B cell (primary cell): Measurements from ENCODE around the gene DCTPP1. TPM values are rescaled to one million over a fixed set of nuclear protein-coding genes. Genes with fewer than 3 reads are reported as not detected.
"Not testable (repeated sequence)": the region's sequence is repeated elsewhere in the genome, so short reads cannot be mapped to it uniquely, and the experiment has no call there.

ENCODE experiments used
- ATAC-seq: fragments of 200-7000 bp; cut with Tn5 transposase; one replicate; pipeline ENCODE4 v1.10.0; 2021; ENCODE audit warnings: low read depth, mild to moderate bottlenecking, moderate number of reproducible peaks, moderate library complexity
- CTCF ChIA-PET: fragments of 350-600 bp; sonication (Branson Sonifier 250); formaldehyde crosslinking; loops from one replicate; lab custom pipeline; 2021; ENCODE audit warnings: antibody characterized with exemption, inconsistent platforms; lab: Charles Lee
- POLR2A ChIA-PET: fragments of 350-600 bp; sonication (Branson Sonifier 250); formaldehyde crosslinking; loops from one replicate; lab custom pipeline; 2021; ENCODE audit warnings: antibody characterized with exemption; lab: Charles Lee
- DNase-seq: peaks from one replicate; pipeline ENCODE4 v3.0.0; 2013
- H2AFZ ChIP-seq: 2 replicates; pipeline ENCODE4 v1.6.1; 2012; ENCODE audit warnings: mild to moderate bottlenecking, low read depth, low read length; ENCODE audit not compliant: insufficient read depth, poor library complexity, severe bottlenecking
- H3K27ac ChIP-seq, 2 donors: 1 replicate in 1 of 2; 2 replicates in 1 of 2; pipeline ENCODE4 v1.5.1; 2012 to 2013; ENCODE audit warnings: low read length in 2 of 2, mild to moderate bottlenecking in 2 of 2, moderate library complexity in 1 of 2
- H3K27me3 ChIP-seq, 4 experiments: fragments of 200-600 bp in 1 of 4; sonication (generic) in 1 of 4; replicated peaks in 1 of 4; 1 replicate in 2 of 4; 2 replicates in 2 of 4; pipeline versions ENCODE4 v1.6.1 to v1.7.0; 2013 to 2016; ENCODE audit warnings: low read length in 3 of 4, mild to moderate bottlenecking in 2 of 4, mixed read lengths in 1 of 4, moderate library complexity in 1 of 4; ENCODE audit not compliant: insufficient read depth in 4 of 4, control insufficient read depth in 3 of 4; ENCODE audit errors: control extremely low read depth in 1 of 4
- H3K36me3 ChIP-seq, 2 experiments: replicated peaks in 1 of 2; 1 replicate in 1 of 2; 2 replicates in 1 of 2; pipeline versions ENCODE4 v1.6.1 to v1.7.1; 2013; ENCODE audit warnings: low read length in 1 of 2; ENCODE audit not compliant: insufficient read depth in 2 of 2, control insufficient read depth in 1 of 2; ENCODE audit errors: control extremely low read depth in 1 of 2, extremely low read depth in 1 of 2
- H3K4me1 ChIP-seq, 2 donors: fragments of 200-600 bp in 1 of 2; sonication (generic) in 1 of 2; 1 replicate in 1 of 2; 2 replicates in 1 of 2; pipeline versions ENCODE4 v1.5.1 to v1.6.1; 2013 to 2017; ENCODE audit warnings: low read length in 2 of 2; ENCODE audit not compliant: control insufficient read depth in 2 of 2, insufficient read depth in 2 of 2
- H3K4me2 ChIP-seq: replicated peaks from 2 replicates; pipeline ENCODE3; 2012; ENCODE audit warnings: mild to moderate bottlenecking, low read depth, low read length; ENCODE audit not compliant: poor library complexity, severe bottlenecking
- H3K4me3 ChIP-seq, 5 experiments: fragments of 200-600 bp in 1 of 5; sonication (generic) in 1 of 5; 1 replicate in 3 of 5; 2 replicates in 2 of 5; pipeline versions ENCODE4 v1.5.1 to v1.7.0; 2011 to 2016; ENCODE audit warnings: low read length in 4 of 5, mild to moderate bottlenecking in 4 of 5, low read depth in 2 of 5, control low read depth in 1 of 5, moderate library complexity in 1 of 5; ENCODE audit not compliant: insufficient read depth in 1 of 5; ENCODE audit errors: control extremely low read depth in 1 of 5, extremely low read depth in 1 of 5
- H3K79me2 ChIP-seq: fragments of 200-600 bp; sonication (generic); one replicate; pipeline ENCODE4 v1.6.0; 2016; ENCODE audit warnings: low read length; ENCODE audit not compliant: control insufficient read depth, insufficient read depth
- H3K9ac ChIP-seq: fragments of 200-600 bp; sonication (generic); 2 replicates; pipeline ENCODE4 v1.6.1; 2017; ENCODE audit warnings: mild to moderate bottlenecking, low read length, moderate library complexity
- H3K9me3 ChIP-seq, 3 donors: one replicate each; pipeline versions ENCODE4 v1.6.1 to v1.7.1; 2013; ENCODE audit warnings: low read length in 2 of 3; ENCODE audit not compliant: control insufficient read depth in 2 of 3, insufficient read depth in 1 of 3; ENCODE audit errors: control extremely low read depth in 1 of 3
- H4K20me1 ChIP-seq: 2 replicates; pipeline ENCODE4 v1.6.0; 2012; ENCODE audit warnings: mild to moderate bottlenecking, low read length; ENCODE audit not compliant: insufficient read depth, control insufficient read depth, poor library complexity, severe bottlenecking
- H3K27ac Mint-ChIP-seq: one replicate; pipeline ENCODE4 v1.8.0; 2021; ENCODE audit warnings: mixed read lengths
- H3K27me3 Mint-ChIP-seq: one replicate; pipeline ENCODE4 v1.8.0; 2021; ENCODE audit warnings: mixed read lengths
- H3K4me1 Mint-ChIP-seq: one replicate; pipeline ENCODE4 v1.8.0; 2021; ENCODE audit warnings: mixed read lengths
- H3K4me3 Mint-ChIP-seq: one replicate; pipeline ENCODE4 v1.8.0; 2021; ENCODE audit warnings: mixed read lengths
- H3K9me3 Mint-ChIP-seq: one replicate; pipeline ENCODE4 v1.8.0; 2022; ENCODE audit warnings: mixed read lengths; ENCODE audit not compliant: insufficient read depth
- EZH2 ChIP-seq: IDR thresholded peaks from 2 replicates; pipeline ENCODE4 v1.6.1; 2012; ENCODE audit warnings: borderline replicate concordance, low read depth, mild to moderate bottlenecking, moderate library complexity, low read length; ENCODE audit not compliant: insufficient read depth, poor library complexity, severe bottlenecking
- WGBS: methylation state at CpG from one replicate; pipeline ENCODE4 v1.1.5; 2013; ENCODE audit warnings: missing lambda C conversion rate; ENCODE audit not compliant: insufficient coverage; 5-methylcytosine and 5-hydroxymethylcytosine counted together
- intact Hi-C: fragments of 100-400 bp; cut with micrococcal nuclease; formaldehyde crosslinking; loops from one replicate; pipeline ENCODE4 v1.10.0; 2022
- polyA plus RNA-seq: library from polyadenylated mRNA; depleted of rRNA; stranded (reverse); fragments of >200 nt; gene quantifications from 2 replicates; pipeline ENCODE4 v1.2.3, GENCODE V29; 2012
- total RNA-seq, 2 donors: library from RNA; stranded (reverse); fragments of 120-200 nt in 1 of 2; gene quantifications; 1 replicate in 1 of 2; 2 replicates in 1 of 2; pipeline versions ENCODE4 v1.2.3 to v1.2.4, GENCODE V29; 2013 to 2022
- TF ChIP-seq, protein P1 (sequence below): fragments of 200-600 bp; IDR thresholded peaks from one replicate; pipeline ENCODE4 v1.8.0; 2022; ENCODE audit warnings: antibody characterized with exemption, mild to moderate bottlenecking

Gene DCTPP1
- total and polyA plus RNA-seq, 2 donors (not counting 1 experiment from before 2014, with no cell fraction given), result 25.0 to 30.3 TPM

DNA sequence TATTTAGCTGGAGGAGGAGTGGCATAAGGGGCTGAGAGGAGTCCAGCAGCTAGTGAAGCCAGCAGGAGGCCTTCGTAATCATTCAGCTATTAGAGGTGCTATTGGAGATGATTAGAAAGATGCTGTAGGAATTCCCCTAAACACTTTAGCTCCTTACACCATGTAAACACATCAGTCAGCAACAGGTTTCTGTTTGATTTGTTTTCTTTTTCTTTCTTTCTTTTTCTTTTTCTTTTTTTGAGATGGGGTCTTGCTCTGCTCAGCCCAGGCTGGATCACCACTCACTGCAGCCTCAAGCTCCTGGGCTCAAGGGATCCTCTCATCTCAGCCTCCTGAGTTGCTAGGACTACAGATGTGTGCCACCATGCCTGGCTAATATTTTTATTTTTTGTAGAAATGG is 26.5 kb upstream of the DCTPP1 start:
- peak overlapping the region; percentile 70 for H3K27ac Mint-ChIP-seq
- no peaks in the 10 kb centered on the region for H3K79me2 ChIP-seq
- peak overlapping the region; percentile 10 for H2AFZ ChIP-seq
- H3K4me3 ChIP-seq, result no peak overlapping the region
- ChIA-PET CTCF (interaction anchor here (0.8 to 1.9 kb wide), 5 partner anchors 17 to 79 kb away, joined by 3 to 7 read pairs (median 4); no protein-coding TSS in a partner anchor), POLR2A (interaction anchor here (1.2 to 4.8 kb wide), 2 partner anchors 9 to 15 kb away, joined by 4 to 74 read pairs; partner anchors contain the start of gene ITGAL)
- H3K27me3 Mint-ChIP-seq, result no peaks in the 10 kb centered on the region
- no peaks in the 10 kb centered on the region for H3K9me3 Mint-ChIP-seq
- no peaks in the 10 kb centered on the region for H3K36me3 ChIP-seq
- no CpG with 5 or more reads among the region's 1 CpG for WGBS
- H3K4me3 Mint-ChIP-seq, result no peak overlapping the region
- TF ChIP-seq EZH2, result no peak
- TF ChIP-seq, protein P1, sequence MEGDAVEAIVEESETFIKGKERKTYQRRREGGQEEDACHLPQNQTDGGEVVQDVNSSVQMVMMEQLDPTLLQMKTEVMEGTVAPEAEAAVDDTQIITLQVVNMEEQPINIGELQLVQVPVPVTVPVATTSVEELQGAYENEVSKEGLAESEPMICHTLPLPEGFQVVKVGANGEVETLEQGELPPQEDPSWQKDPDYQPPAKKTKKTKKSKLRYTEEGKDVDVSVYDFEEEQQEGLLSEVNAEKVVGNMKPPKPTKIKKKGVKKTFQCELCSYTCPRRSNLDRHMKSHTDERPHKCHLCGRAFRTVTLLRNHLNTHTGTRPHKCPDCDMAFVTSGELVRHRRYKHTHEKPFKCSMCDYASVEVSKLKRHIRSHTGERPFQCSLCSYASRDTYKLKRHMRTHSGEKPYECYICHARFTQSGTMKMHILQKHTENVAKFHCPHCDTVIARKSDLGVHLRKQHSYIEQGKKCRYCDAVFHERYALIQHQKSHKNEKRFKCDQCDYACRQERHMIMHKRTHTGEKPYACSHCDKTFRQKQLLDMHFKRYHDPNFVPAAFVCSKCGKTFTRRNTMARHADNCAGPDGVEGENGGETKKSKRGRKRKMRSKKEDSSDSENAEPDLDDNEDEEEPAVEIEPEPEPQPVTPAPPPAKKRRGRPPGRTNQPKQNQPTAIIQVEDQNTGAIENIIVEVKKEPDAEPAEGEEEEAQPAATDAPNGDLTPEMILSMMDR, result no peak
- no peaks in the 10 kb centered on the region for H4K20me1 ChIP-seq
- peak overlapping the region in 1 of 2 donors; percentile 7 for H3K27ac ChIP-seq
- peaks cover 21 to 46% of the 10 kb centered on the region in 2 donors for H3K4me1 ChIP-seq
- intact Hi-C loops, result loop anchor here (5.0 kb wide), 1 partner anchor 71 kb away; the partner anchor contains the start of gene ZNF768
- peaks cover 60% of the 10 kb centered on the region for H3K4me1 Mint-ChIP-seq
- no peak for DNase-seq
- H3K9ac ChIP-seq, result no peak overlapping the region
- no peaks in the 10 kb centered on the region for H3K9me3 ChIP-seq
- no peak overlapping the region for H3K4me2 ChIP-seq
- H3K27me3 ChIP-seq, result no peaks in the 10 kb centered on the region
- no peak for ATAC-seq

DNA sequence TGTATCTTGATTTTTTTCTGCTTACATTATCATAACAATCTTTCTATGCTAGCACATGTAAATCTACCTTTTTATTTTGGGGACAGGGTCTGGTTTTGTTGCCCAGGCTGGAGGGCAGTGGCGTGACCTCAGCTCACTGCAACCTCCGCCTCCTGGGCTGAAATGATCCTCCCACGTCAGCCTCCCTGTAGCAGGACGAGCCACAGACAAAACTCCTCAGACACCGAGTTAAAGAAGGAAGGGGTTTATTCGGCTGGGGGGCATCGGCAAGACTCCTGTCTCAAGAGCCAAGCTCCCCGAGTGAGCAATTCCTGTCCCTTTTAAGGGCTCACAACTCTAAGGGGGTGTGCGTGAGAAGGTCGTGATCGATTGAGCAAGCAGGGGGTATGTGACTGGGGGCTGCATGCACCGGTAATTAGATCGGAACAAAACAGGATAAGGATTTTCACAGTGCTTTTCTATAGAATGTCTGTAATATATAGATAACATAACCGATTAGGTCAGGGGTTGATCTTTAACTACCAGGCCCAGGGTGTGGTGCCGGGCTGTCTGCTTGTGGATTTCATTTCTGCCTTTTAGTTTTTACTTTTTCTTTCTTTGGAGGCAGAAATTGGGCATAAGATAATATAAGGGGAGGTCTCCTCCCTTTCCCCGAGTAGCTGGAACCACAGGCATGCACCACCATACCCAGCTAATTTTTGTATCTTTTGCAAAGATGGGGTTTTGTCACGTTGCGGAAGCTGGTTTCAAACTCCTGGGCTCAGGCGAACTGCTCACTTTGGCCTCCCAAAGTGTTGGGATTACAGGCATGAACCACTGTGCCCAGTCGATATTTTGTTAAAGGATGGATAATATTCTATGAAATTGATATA is 23.1 kb upstream of the DCTPP1 start:
- POLR2A ChIA-PET, result interaction anchor here (1.1 kb wide), 1 partner anchor 109 kb away, joined by 3 read pairs; no protein-coding TSS in a partner anchor

More for the DNA sequence above, 23.1 kb upstream of the DCTPP1 start:
- not testable (repeated sequence) for H3K36me3 ChIP-seq, H4K20me1 ChIP-seq, H3K27me3 ChIP-seq, ATAC-seq, H3K27me3 Mint-ChIP-seq, H3K79me2 ChIP-seq, H3K9me3 Mint-ChIP-seq, H3K4me3 ChIP-seq, H3K4me3 Mint-ChIP-seq, H3K9ac ChIP-seq, H3K4me2 ChIP-seq, H3K9me3 ChIP-seq, DNase-seq
- CTCF ChIA-PET, result interaction anchor here (1.2 kb wide), 1 partner anchor 22 kb away, joined by 3 read pairs; no protein-coding TSS in a partner anchor
- Histone ChIP-seq H3K27ac (peak overlapping the region in 1 of 2 donors; percentile 1), H3K4me1 (peaks cover 16 to 30% of the 10 kb centered on the region in 2 donors), H2AFZ (peak overlapping the region; percentile 23)
- intact Hi-C loops, result loop anchor here (5.0 kb wide), 1 partner anchor 39 kb away; no protein-coding TSS in a partner anchor
- WGBS, result 75% methylated on average over 5 of the region's 20 CpGs
- Mint-ChIP-seq H3K4me1 (peaks cover 52% of the 10 kb centered on the region), H3K27ac (peak overlapping the region; percentile 62)
